PC-9 (cell line): ENCODE data around the gene CAMK2B. TPM values are rescaled to one million over a fixed set of nuclear protein-coding genes. Genes with fewer than 3 reads are reported as not detected.

Source experiments
- BruUV-seq: library from RNA; stranded (reverse); fragments of 400-500 nt; replicated peaks from 2 replicates; lab custom pipeline; 2021; lab: Mats Ljungman, UMichigan
- CTCF ChIA-PET: fragments of 300-600 bp; sonication (Branson Sonifier 250); formaldehyde crosslinking; loops from one replicate; lab custom pipeline; 2022; ENCODE audit warnings: antibody characterized with exemption; lab: Charles Lee
- POLR2A ChIA-PET: fragments of 300-600 bp; sonication (Branson Sonifier 250); formaldehyde crosslinking; loops from one replicate; lab custom pipeline; 2022; ENCODE audit warnings: antibody characterized with exemption; ENCODE audit not compliant: unreplicated experiment; lab: Charles Lee
- DNase-seq, 2 experiments: peaks; one replicate each; pipeline versions ENCODE4 v3.0.0 to v3.0.0-alpha.2; 2015 to 2022; ENCODE audit warnings: mixed read lengths in 1 of 2
- H2AFZ ChIP-seq: fragments of 200-600 bp; sonication (generic); 2 replicates; pipeline ENCODE4 v1.8.1; 2017; ENCODE audit warnings: antibody characterized with exemption
- H3F3A ChIP-seq: fragments of 200-600 bp; sonication (generic); 2 replicates; pipeline ENCODE4 v1.8.1; 2017; ENCODE audit warnings: antibody characterized with exemption, mild to moderate bottlenecking, low read depth; ENCODE audit not compliant: insufficient read depth
- H3K27ac ChIP-seq: fragments of 200-600 bp; sonication (generic); 2 replicates; pipeline ENCODE4 v1.6.1; 2016; ENCODE audit warnings: mixed run types
- H3K27me3 ChIP-seq: fragments of 200-600 bp; sonication (generic); 2 replicates; pipeline ENCODE4 v1.6.1; 2016; ENCODE audit warnings: low read depth, mixed run types; ENCODE audit not compliant: insufficient read depth
- H3K36me3 ChIP-seq: fragments of 200-600 bp; sonication (generic); 2 replicates; pipeline ENCODE4 v1.6.1; 2016; ENCODE audit warnings: low read depth, mixed run types
- H3K4me1 ChIP-seq: fragments of 200-600 bp; sonication (generic); replicated peaks from 2 replicates; pipeline ENCODE4 v1.6.1; 2016; ENCODE audit warnings: mixed run types; ENCODE audit not compliant: insufficient read depth
- H3K4me2 ChIP-seq: fragments of 200-600 bp; sonication (generic); 2 replicates; pipeline ENCODE4 v1.6.1; 2017; ENCODE audit warnings: mixed run types
- H3K4me3 ChIP-seq: fragments of 200-600 bp; sonication (generic); 2 replicates; pipeline ENCODE4 v1.6.1; 2016; ENCODE audit warnings: mixed run types
- H3K79me2 ChIP-seq: fragments of 200-600 bp; sonication (generic); 2 replicates; pipeline ENCODE4 v1.6.1; 2017; ENCODE audit warnings: low read depth, mixed run types
- H3K9me2 ChIP-seq: fragments of 200-600 bp; sonication (generic); 2 replicates; pipeline ENCODE4 v1.8.1; 2017; ENCODE audit warnings: mild to moderate bottlenecking; ENCODE audit not compliant: insufficient read depth
- H3K9me3 ChIP-seq: fragments of 200-600 bp; sonication (generic); 2 replicates; pipeline ENCODE4 v1.8.1; 2016; ENCODE audit warnings: low read depth; ENCODE audit not compliant: insufficient read depth
- H4K20me1 ChIP-seq: fragments of 200-600 bp; sonication (generic); 2 replicates; pipeline ENCODE4 v1.8.1; 2017; ENCODE audit not compliant: insufficient read depth
- EZH2 ChIP-seq: fragments of 200-600 bp; sonication (generic); IDR thresholded peaks from 2 replicates; pipeline ENCODE4 v1.8.0; 2017; ENCODE audit warnings: antibody characterized with exemption, low read depth
- intact Hi-C: fragments of 100-400 bp; cut with micrococcal nuclease; formaldehyde crosslinking; loops from one replicate; pipeline ENCODE4 v1.10.0; 2022; ENCODE audit not compliant: unreplicated experiment
- total RNA-seq: library from RNA; stranded (reverse); gene quantifications from 2 replicates; pipeline ENCODE4 v1.2.3, GENCODE V29; 2021
- TF ChIP-seq, protein P1 (sequence below): fragments of 200-600 bp; sonication (generic); conservative IDR thresholded peaks from 2 replicates; pipeline ENCODE4 v1.6.1; 2017; ENCODE audit warnings: mixed run types, antibody characterized with exemption, mild to moderate bottlenecking, moderate library complexity

The CAMK2B gene
- total RNA-seq, 1 experiment from 2014 or later, result 0.15 TPM

- H3K4me2 ChIP-seq, result no peak overlapping the region
- ChIA-PET CTCF (no interaction called here), POLR2A (no interaction called here)
- no peak overlapping the region for H3K4me3 ChIP-seq
- peaks cover 69% of the 10 kb centered on the region for H3K27me3 ChIP-seq
- DNase-seq, result no peak
- H3K79me2 ChIP-seq, result no peaks in the 10 kb centered on the region
- H4K20me1 ChIP-seq, result no peaks in the 10 kb centered on the region
- H3K27ac ChIP-seq, result no peak overlapping the region
- H2AFZ ChIP-seq, result no peak overlapping the region
- H3K36me3 ChIP-seq, result no peaks in the 10 kb centered on the region
- no peaks in the 10 kb centered on the region for H3K4me1 ChIP-seq
- no peaks in the 10 kb centered on the region for H3F3A ChIP-seq
- intact Hi-C loops, result no loop called here
- TF ChIP-seq, protein P1, sequence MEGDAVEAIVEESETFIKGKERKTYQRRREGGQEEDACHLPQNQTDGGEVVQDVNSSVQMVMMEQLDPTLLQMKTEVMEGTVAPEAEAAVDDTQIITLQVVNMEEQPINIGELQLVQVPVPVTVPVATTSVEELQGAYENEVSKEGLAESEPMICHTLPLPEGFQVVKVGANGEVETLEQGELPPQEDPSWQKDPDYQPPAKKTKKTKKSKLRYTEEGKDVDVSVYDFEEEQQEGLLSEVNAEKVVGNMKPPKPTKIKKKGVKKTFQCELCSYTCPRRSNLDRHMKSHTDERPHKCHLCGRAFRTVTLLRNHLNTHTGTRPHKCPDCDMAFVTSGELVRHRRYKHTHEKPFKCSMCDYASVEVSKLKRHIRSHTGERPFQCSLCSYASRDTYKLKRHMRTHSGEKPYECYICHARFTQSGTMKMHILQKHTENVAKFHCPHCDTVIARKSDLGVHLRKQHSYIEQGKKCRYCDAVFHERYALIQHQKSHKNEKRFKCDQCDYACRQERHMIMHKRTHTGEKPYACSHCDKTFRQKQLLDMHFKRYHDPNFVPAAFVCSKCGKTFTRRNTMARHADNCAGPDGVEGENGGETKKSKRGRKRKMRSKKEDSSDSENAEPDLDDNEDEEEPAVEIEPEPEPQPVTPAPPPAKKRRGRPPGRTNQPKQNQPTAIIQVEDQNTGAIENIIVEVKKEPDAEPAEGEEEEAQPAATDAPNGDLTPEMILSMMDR, result no peak
- no peak for TF ChIP-seq EZH2
- H3K9me3 ChIP-seq, result no peaks in the 10 kb centered on the region
- H3K9me2 ChIP-seq, result no peaks in the 10 kb centered on the region
- no TSS peak for BruUV-seq
Measured at GRCh38 chr7:44293561-44294324, 31.7 kb downstream of the CAMK2B start.

DNA sequence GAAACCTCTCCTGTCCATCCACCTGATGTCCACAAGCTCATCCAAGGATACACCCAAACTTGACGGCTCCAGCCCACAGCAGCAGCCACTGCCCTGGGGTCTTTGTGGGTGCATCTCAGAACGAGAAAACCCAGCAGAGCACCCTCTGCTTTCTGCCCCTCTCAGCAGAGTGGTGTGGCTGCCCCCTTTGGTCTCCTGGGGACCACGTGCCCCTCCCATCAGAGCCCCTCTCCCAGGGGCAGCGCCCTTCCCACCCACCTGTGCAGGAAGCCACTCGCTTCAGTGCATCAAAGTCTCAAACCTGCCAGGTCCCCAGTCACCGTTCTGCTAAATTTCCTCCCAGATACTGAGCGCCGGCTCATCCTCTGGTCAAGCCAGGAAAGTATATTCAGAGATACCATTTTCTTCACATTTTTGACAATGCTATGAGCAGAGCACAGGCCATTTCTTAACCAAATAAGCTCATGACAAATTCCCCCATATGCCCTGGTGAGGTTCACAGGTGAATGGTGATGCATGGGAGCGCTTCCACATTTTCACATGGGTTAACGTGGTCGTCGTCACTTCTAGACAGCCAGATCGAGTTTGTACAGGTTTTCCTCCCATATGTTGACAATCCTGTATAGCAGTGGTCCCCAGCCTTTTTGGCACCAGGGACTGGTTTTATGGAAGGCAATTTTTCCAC lies 32.4 kb downstream of the CAMK2B start:
- Histone ChIP-seq H3K9me2 (no peaks in the 10 kb centered on the region), H3K27me3 (peaks cover 68% of the 10 kb centered on the region), H3K27ac (no peak overlapping the region), H3K4me3 (no peak overlapping the region), H3K36me3 (no peaks in the 10 kb centered on the region), H3K4me1 (no peaks in the 10 kb centered on the region), H3K4me2 (no peak overlapping the region), H4K20me1 (no peaks in the 10 kb centered on the region), H3F3A (no peaks in the 10 kb centered on the region), H3K79me2 (no peaks in the 10 kb centered on the region), H2AFZ (no peak overlapping the region), H3K9me3 (no peaks in the 10 kb centered on the region)
- no peak for DNase-seq
- TF ChIP-seq, protein P1, result no peak
- TF ChIP-seq EZH2, result no peak
- POLR2A ChIA-PET, result no interaction called here
- CTCF ChIA-PET, result no interaction called here
- BruUV-seq, result no TSS peak
- intact Hi-C loops, result no loop called here

DNA sequence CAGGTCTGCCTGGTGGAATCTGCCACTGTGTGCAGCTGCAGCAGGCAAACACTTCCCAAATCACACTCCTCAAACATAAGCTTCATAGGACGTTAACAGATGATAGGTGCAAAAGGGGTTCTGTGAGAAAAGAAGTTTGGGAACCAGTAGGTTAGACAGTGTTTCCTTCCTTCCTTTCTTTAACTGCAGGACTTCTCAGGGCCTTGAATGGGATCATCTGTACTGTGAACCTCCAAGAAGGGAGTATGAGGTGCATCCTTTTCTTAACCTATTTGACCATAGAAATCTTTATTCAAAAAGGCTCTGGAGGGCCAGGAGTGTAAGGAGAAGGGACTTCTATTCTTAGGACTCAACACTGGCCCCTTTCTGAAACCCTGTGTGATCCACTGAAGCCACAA lies 33.0 kb downstream of the CAMK2B start:
- Histone ChIP-seq H4K20me1 (no peaks in the 10 kb centered on the region), H3K4me1 (no peaks in the 10 kb centered on the region), H3K4me2 (no peak overlapping the region), H2AFZ (no peak overlapping the region), H3K27me3 (peaks cover 72% of the 10 kb centered on the region), H3K9me2 (no peaks in the 10 kb centered on the region), H3K9me3 (no peaks in the 10 kb centered on the region), H3K79me2 (no peaks in the 10 kb centered on the region), H3K4me3 (no peak overlapping the region), H3K36me3 (no peaks in the 10 kb centered on the region), H3F3A (no peaks in the 10 kb centered on the region), H3K27ac (no peak overlapping the region)
- DNase-seq, result no peak
- no TSS peak for BruUV-seq
- ChIA-PET POLR2A (no interaction called here), CTCF (no interaction called here)
- TF ChIP-seq, protein P1, result no peak
- TF ChIP-seq EZH2, result no peak
- intact Hi-C loops, result no loop called here
